BE2C (cell line): ENCODE measurements around the gene SPATA12.

ENCODE experiments used
- DNase-seq: peaks from one replicate; pipeline ENCODE4 v3.0.0-alpha.2; 2020
- H3K27me3 ChIP-seq: fragments of 250-450 bp; sonication (Bioruptor Pico); 2 replicates; pipeline ENCODE4 v1.5.1; 2020; ENCODE audit warnings: mild to moderate bottlenecking
- H3K36me3 ChIP-seq: fragments of 250-450 bp; sonication (Bioruptor Pico); 2 replicates; pipeline ENCODE4 v1.5.1; 2020; ENCODE audit warnings: mild to moderate bottlenecking
- H3K4me1 ChIP-seq: fragments of 250-450 bp; sonication (Bioruptor Pico); 2 replicates; pipeline ENCODE4 v1.5.1; 2020
- H3K4me3 ChIP-seq: 2 replicates; pipeline ENCODE4 v1.5.1; 2011; ENCODE audit warnings: low read depth, low read length
- H3K9me3 ChIP-seq: fragments of 250-450 bp; sonication (Bioruptor Pico); 2 replicates; pipeline ENCODE4 v1.5.1; 2020
- CTCF ChIP-seq: IDR thresholded peaks from 2 replicates; pipeline ENCODE4 v1.5.1; 2012; ENCODE audit warnings: mild to moderate bottlenecking, low read depth, low read length

SPATA12 gene

DNA sequence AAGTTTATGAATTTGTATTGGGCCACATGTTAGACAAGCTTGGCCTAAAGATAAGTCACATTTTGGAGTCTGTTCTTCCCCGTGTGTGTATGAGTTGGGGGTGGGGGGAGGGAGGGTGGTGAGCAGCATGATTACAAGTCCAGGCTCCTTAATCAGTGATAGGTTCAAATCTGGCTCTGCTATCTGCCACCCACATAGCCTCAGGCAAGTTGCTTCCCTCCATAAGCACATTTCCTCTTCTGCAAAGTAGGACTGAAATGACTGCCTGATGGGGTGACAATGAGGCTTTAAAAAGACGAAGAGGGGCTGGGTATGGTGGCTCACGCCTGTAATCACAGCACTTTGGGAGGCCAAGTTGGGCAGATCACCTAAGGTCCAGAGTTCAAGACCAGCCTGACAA is 1.1 kb upstream of the SPATA12 start:
- no peaks in the 10 kb centered on the region for H3K4me1 ChIP-seq
- TF ChIP-seq CTCF, result no peak
- H3K9me3 ChIP-seq, result no peaks in the 10 kb centered on the region
- DNase-seq, result no peak
- no peaks in the 10 kb centered on the region for H3K36me3 ChIP-seq
- H3K4me3 ChIP-seq, result no peak overlapping the region
- H3K27me3 ChIP-seq, result no peaks in the 10 kb centered on the region

DNA sequence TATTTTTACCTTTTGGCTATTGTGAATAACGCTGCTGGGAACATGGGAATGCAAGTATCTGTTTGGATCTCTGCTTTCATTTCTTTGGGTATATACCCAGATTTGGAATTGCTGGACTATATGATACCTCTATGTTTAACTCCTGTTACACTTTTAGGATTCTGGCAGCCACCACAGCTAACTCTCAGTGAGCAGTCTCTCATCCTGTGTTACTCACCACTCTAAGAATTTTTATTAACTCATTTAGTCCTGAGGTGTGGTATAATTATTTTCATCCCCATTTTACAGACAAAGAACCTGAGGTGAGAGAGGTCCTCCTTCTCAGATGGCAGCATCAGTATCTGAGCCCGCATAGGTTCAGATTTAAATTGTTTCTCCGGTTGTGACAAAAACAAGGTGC is 1.1 kb downstream of the SPATA12 start:
- no peak for DNase-seq
- TF ChIP-seq CTCF, result no peak
- Histone ChIP-seq H3K9me3 (no peaks in the 10 kb centered on the region), H3K36me3 (no peaks in the 10 kb centered on the region), H3K4me3 (no peak overlapping the region), H3K27me3 (no peaks in the 10 kb centered on the region), H3K4me1 (no peaks in the 10 kb centered on the region)

DNA sequence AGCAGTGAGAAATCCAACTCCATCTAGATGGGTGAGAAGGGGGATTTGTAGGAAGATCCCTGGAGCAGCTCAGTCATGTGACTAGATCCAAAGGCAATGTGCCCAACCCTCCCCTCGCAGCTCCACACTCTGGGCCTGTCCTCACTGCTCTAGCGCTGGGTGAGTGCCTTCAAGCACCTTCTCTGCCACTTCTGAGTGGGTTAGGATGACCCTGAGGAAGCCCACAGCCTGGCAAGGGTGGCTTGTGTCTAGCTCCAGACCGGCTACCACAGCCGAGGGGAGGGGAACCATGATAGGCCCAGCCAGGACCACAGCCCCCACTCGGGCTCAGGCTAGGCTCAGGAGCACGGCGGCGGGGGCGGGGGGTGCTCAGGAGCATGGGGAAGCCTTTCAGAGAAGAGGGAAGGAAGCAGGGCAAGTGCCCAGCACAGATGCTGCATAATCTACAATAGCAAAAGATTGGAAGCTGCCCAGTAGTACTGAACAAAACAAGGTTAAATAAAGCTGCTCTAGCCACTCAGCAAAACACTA is 1.7 kb downstream of the SPATA12 start:
- Histone ChIP-seq H3K9me3 (no peaks in the 10 kb centered on the region), H3K4me1 (no peaks in the 10 kb centered on the region), H3K4me3 (no peak overlapping the region), H3K36me3 (no peaks in the 10 kb centered on the region), H3K27me3 (no peaks in the 10 kb centered on the region)
- DNase-seq, result no peak
- no peak for TF ChIP-seq CTCF

GRCh38 chr3:57063032-57063431 is 2.6 kb downstream of the SPATA12 start:
- TF ChIP-seq CTCF, result no peak
- no peak overlapping the region for H3K4me3 ChIP-seq
- H3K27me3 ChIP-seq, result no peaks in the 10 kb centered on the region
- no peaks in the 10 kb centered on the region for H3K36me3 ChIP-seq
- no peaks in the 10 kb centered on the region for H3K9me3 ChIP-seq
- DNase-seq, result no peak
- no peaks in the 10 kb centered on the region for H3K4me1 ChIP-seq

GRCh38 chr3:57064001-57064400 is 3.5 kb downstream of the SPATA12 start:
- no peak for TF ChIP-seq CTCF
- H3K4me3 ChIP-seq, result no peak overlapping the region
- H3K9me3 ChIP-seq, result no peaks in the 10 kb centered on the region
- DNase-seq, result no peak
- no peaks in the 10 kb centered on the region for H3K4me1 ChIP-seq
- H3K36me3 ChIP-seq, result no peaks in the 10 kb centered on the region
- no peaks in the 10 kb centered on the region for H3K27me3 ChIP-seq

GRCh38 chr3:57064572-57064971 is 4.1 kb downstream of the SPATA12 start:
- TF ChIP-seq CTCF, result no peak
- no peak for DNase-seq
- no peaks in the 10 kb centered on the region for H3K9me3 ChIP-seq
- no peaks in the 10 kb centered on the region for H3K27me3 ChIP-seq
- no peaks in the 10 kb centered on the region for H3K4me1 ChIP-seq
- no peak overlapping the region for H3K4me3 ChIP-seq
- H3K36me3 ChIP-seq, result no peaks in the 10 kb centered on the region
